Subcutaneous abdominal adipose tissue (tissue), 5 donors: ENCODE measurements around the gene APLP1.

Experiments
- H3K27ac ChIP-seq: one replicate; pipeline ENCODE4 v1.7.0; 2013; ENCODE audit warnings: low read depth, mild to moderate bottlenecking, inconsistent platforms, low read length, moderate library complexity
- H3K27me3 ChIP-seq, 5 donors: one replicate each; pipeline ENCODE4 v1.7.0; 2013; ENCODE audit warnings: low read length in 5 of 5, inconsistent platforms in 1 of 5; ENCODE audit not compliant: control insufficient read depth in 5 of 5, insufficient read depth in 4 of 5
- H3K36me3 ChIP-seq, 5 donors: one replicate each; pipeline ENCODE4 v1.7.0; 2013; ENCODE audit warnings: low read length in 5 of 5; ENCODE audit not compliant: control insufficient read depth in 5 of 5, insufficient read depth in 5 of 5
- H3K4me1 ChIP-seq, 5 donors: one replicate each; pipeline ENCODE4 v1.7.0; 2013; ENCODE audit warnings: low read length in 5 of 5, mild to moderate bottlenecking in 3 of 5, moderate library complexity in 1 of 5; ENCODE audit not compliant: control insufficient read depth in 5 of 5, insufficient read depth in 5 of 5
- H3K4me3 ChIP-seq, 5 donors: one replicate each; pipeline ENCODE4 v1.7.0; 2013; ENCODE audit warnings: low read length in 5 of 5, low read depth in 1 of 5
- H3K9ac ChIP-seq, 5 donors: one replicate each; pipeline ENCODE4 v1.7.0; 2013; ENCODE audit warnings: low read length in 5 of 5, mild to moderate bottlenecking in 4 of 5, moderate library complexity in 3 of 5
- H3K9me3 ChIP-seq, 5 donors: one replicate each; pipeline ENCODE4 v1.7.0; 2013; ENCODE audit warnings: low read length in 5 of 5; ENCODE audit not compliant: control insufficient read depth in 5 of 5
- donor health status: healthy.
- donor health status: healthy.
- donor health status: healthy.
- donor health status: healthy.
- donor health status: healthy.

APLP1 gene

GRCh38 chr19:35901055-35901644 is 32.8 kb downstream of the APLP1 start:
- H3K4me3 ChIP-seq: peak overlapping the region; percentile 53 to 90 (median 80)
- H3K4me1 ChIP-seq: peaks cover 2 to 67% (median 50%) of the 10 kb centered on the region in 5 donors
- peak overlapping the region in 3 of 5 donors; percentile 77 to 95 (median 93) for H3K9ac ChIP-seq

GRCh38 chr19:35901854-35902661 is 33.7 kb downstream of the APLP1 start, which contains the start of gene HCST:
Gene HCST, plus strand, starts transcription at chr19:35902529. Its CDS starts 65 bp downstream, at chr19:35902594.
- H3K9ac ChIP-seq: peak within 1 kb of the TSS in 4 of 5 donors; percentile 48 to 95 (median 78)
- peak within 1 kb of the TSS; percentile 29 to 90 (median 53) for H3K4me3 ChIP-seq

More at GRCh38 chr19:35901055-35901644, 32.8 kb downstream of the APLP1 start:
- Histone ChIP-seq H3K9me3 (no peaks in the 10 kb centered on the region), H3K27me3 (no peaks in the 10 kb centered on the region), H3K27ac (peak overlapping the region; percentile 86), H3K36me3 (peaks cover 0 to 19% (median 16%) of the 10 kb centered on the region in 5 donors)

GRCh38 chr19:35902870-35903475 is 34.6 kb downstream of the APLP1 start:
- no peaks in the 10 kb centered on the region for H3K9me3 ChIP-seq
- no peaks in the 10 kb centered on the region for H3K27me3 ChIP-seq
- H3K4me3 ChIP-seq: peak overlapping the region; percentile 28 to 53 (median 49)
- peak overlapping the region in 3 of 5 donors; percentile 20 to 52 (median 45) for H3K9ac ChIP-seq
- H3K4me1 ChIP-seq: peaks cover 2 to 72% (median 53%) of the 10 kb centered on the region in 5 donors
- peaks cover 0 to 5% (median 0%) of the 10 kb centered on the region in 5 donors for H3K36me3 ChIP-seq
- H3K27ac ChIP-seq: peak overlapping the region; percentile 30

More at GRCh38 chr19:35901854-35902661, 33.7 kb downstream of the APLP1 start, which contains the start of gene HCST:
- peaks cover 0 to 12% (median 7%) of the 10 kb centered on the region in 5 donors for H3K36me3 ChIP-seq
- no peaks in the 10 kb centered on the region for H3K9me3 ChIP-seq
- peaks cover 2 to 76% (median 59%) of the 10 kb centered on the region in 5 donors for H3K4me1 ChIP-seq
- H3K27ac ChIP-seq: peak within 1 kb of the TSS; percentile 86
- H3K27me3 ChIP-seq: no peaks in the 10 kb centered on the region

- Histone ChIP-seq H3K4me3 (peak overlapping the region in 4 of 5 donors; percentile 6 to 51 (median 38)), H3K4me1 (peaks cover 2 to 65% (median 47%) of the 10 kb centered on the region in 5 donors), H3K9me3 (no peaks in the 10 kb centered on the region), H3K27me3 (no peaks in the 10 kb centered on the region), H3K9ac (peak overlapping the region in 3 of 5 donors; percentile 20 to 52 (median 45)), H3K27ac (peak overlapping the region; percentile 30), H3K36me3 (peaks cover 0 to 4% (median 0%) of the 10 kb centered on the region in 5 donors)
Measured at GRCh38 chr19:35903550-35904179, 35.3 kb downstream of the APLP1 start.

GRCh38 chr19:35904311-35905068 is 36.1 kb downstream of the APLP1 start:
- H3K9me3 ChIP-seq: no peaks in the 10 kb centered on the region
- peaks cover 0 to 4% (median 0%) of the 10 kb centered on the region in 5 donors for H3K36me3 ChIP-seq
- peaks cover 2 to 61% (median 42%) of the 10 kb centered on the region in 5 donors for H3K4me1 ChIP-seq
- peak overlapping the region; percentile 22 for H3K27ac ChIP-seq
- H3K4me3 ChIP-seq: no peak overlapping the region
- H3K27me3 ChIP-seq: no peaks in the 10 kb centered on the region
- peak overlapping the region in 1 of 5 donors; percentile 6 for H3K9ac ChIP-seq

GRCh38 chr19:35905178-35905727 is 36.9 kb downstream of the APLP1 start:
- Histone ChIP-seq H3K36me3 (peaks cover 0 to 4% (median 0%) of the 10 kb centered on the region in 5 donors), H3K27ac (peak overlapping the region; percentile 22)

GRCh38 chr19:35907377-35907745 is 39.0 kb downstream of the APLP1 start:
- H3K4me3 ChIP-seq: peak overlapping the region; percentile 55 to 69 (median 61)
- peaks cover under 1 to 38% (median 26%) of the 10 kb centered on the region in 5 donors for H3K4me1 ChIP-seq
- no peaks in the 10 kb centered on the region for H3K27me3 ChIP-seq
- no peaks in the 10 kb centered on the region for H3K9me3 ChIP-seq
- H3K9ac ChIP-seq: peak overlapping the region in 4 of 5 donors; percentile 15 to 75 (median 70)
- H3K27ac ChIP-seq: peak overlapping the region; percentile 50
- peaks cover 0 to 4% (median 0%) of the 10 kb centered on the region in 5 donors for H3K36me3 ChIP-seq

More at GRCh38 chr19:35905178-35905727, 36.9 kb downstream of the APLP1 start:
- Histone ChIP-seq H3K9me3 (no peaks in the 10 kb centered on the region), H3K9ac (peak overlapping the region in 1 of 5 donors; percentile 6), H3K27me3 (no peaks in the 10 kb centered on the region), H3K4me1 (peaks cover 2 to 56% (median 42%) of the 10 kb centered on the region in 5 donors), H3K4me3 (peak overlapping the region in 1 of 5 donors; percentile 12)

GRCh38 chr19:35908010-35908441 is 39.7 kb downstream of the APLP1 start, which contains the start of gene TYROBP:
Gene TYROBP, minus strand, starts transcription at chr19:35908295. Its CDS starts 67 bp downstream, at chr19:35908228.
- Histone ChIP-seq H3K4me1 (peaks cover 0 to 31% (median 24%) of the 10 kb centered on the region in 5 donors), H3K9ac (peak within 1 kb of the TSS in 4 of 5 donors; percentile 15 to 75 (median 70)), H3K27ac (peak within 1 kb of the TSS; percentile 50), H3K9me3 (no peaks in the 10 kb centered on the region), H3K4me3 (peak within 1 kb of the TSS; percentile 55 to 69 (median 61)), H3K36me3 (peaks cover 0 to 4% (median 0%) of the 10 kb centered on the region in 5 donors), H3K27me3 (no peaks in the 10 kb centered on the region)
